Liver (tissue), 9 donors: ENCODE results near the gene EVL. TPM values are rescaled to one million over a fixed set of nuclear protein-coding genes. Genes with fewer than 3 reads are reported as not detected.

ENCODE experiments used
- DNase-seq: peaks from one replicate; pipeline ENCODE4 v3.0.0-alpha.2; 2017; ENCODE audit warnings: low spot score
- H3K27ac ChIP-seq, 2 donors: one replicate each; pipeline ENCODE4 v1.7.0; 2013; ENCODE audit warnings: inconsistent platforms in 2 of 2, low read length in 2 of 2, control low read depth in 1 of 2, low read depth in 1 of 2, mild to moderate bottlenecking in 1 of 2
- H3K27me3 ChIP-seq, 4 donors: one replicate each; pipeline versions ENCODE4 v1.6.1 to v1.7.0; 2013; ENCODE audit warnings: low read length in 3 of 4, inconsistent platforms in 1 of 4, mild to moderate bottlenecking in 1 of 4, moderate library complexity in 1 of 4; ENCODE audit not compliant: control insufficient read depth in 4 of 4, insufficient read depth in 4 of 4
- H3K36me3 ChIP-seq, 4 donors: one replicate each; pipeline versions ENCODE4 v1.6.1 to v1.7.0; 2013; ENCODE audit warnings: low read length in 3 of 4, mild to moderate bottlenecking in 3 of 4, low read depth in 1 of 4, moderate library complexity in 1 of 4; ENCODE audit not compliant: control insufficient read depth in 4 of 4, insufficient read depth in 3 of 4
- H3K4me1 ChIP-seq, 4 donors: one replicate each; pipeline versions ENCODE4 v1.6.1 to v1.7.0; 2013; ENCODE audit warnings: low read length in 3 of 4, mild to moderate bottlenecking in 3 of 4, moderate library complexity in 1 of 4; ENCODE audit not compliant: control insufficient read depth in 4 of 4, insufficient read depth in 4 of 4
- H3K4me3 ChIP-seq, 3 donors: one replicate each; pipeline versions ENCODE4 v1.6.1 to v1.7.0; 2013; ENCODE audit warnings: low read length in 3 of 3, control low read depth in 1 of 3, low read depth in 1 of 3, mild to moderate bottlenecking in 1 of 3
- H3K9ac ChIP-seq, 2 donors: one replicate each; pipeline ENCODE4 v1.7.0; 2013; ENCODE audit warnings: low read length in 2 of 2, mild to moderate bottlenecking in 2 of 2, moderate library complexity in 2 of 2, control low read depth in 1 of 2, low read depth in 1 of 2
- H3K9me3 ChIP-seq, 4 donors: one replicate each; pipeline versions ENCODE4 v1.6.1 to v1.7.0; 2013; ENCODE audit warnings: low read length in 3 of 4; ENCODE audit not compliant: control insufficient read depth in 4 of 4
- CTCF ChIP-seq: fragments of 150-350 bp; IDR thresholded peaks from 2 replicates; pipeline ENCODE4 v1.5.1; 2017; ENCODE audit warnings: improper control_type of control experiment, low read depth, low read length; ENCODE audit not compliant: missing input control
- EGR1 ChIP-seq, 2 donors: IDR thresholded peaks; 2 replicates each; pipeline ENCODE4 v1.6.1; 2016 to 2018; ENCODE audit warnings: antibody characterized with exemption in 2 of 2, low read depth in 2 of 2
- FOXA1 ChIP-seq: IDR thresholded peaks from 2 replicates; pipeline ENCODE4 v1.6.1; 2016; ENCODE audit warnings: antibody characterized with exemption
- FOXA2 ChIP-seq: IDR thresholded peaks from 2 replicates; pipeline ENCODE4 v1.6.1; 2016; ENCODE audit warnings: antibody characterized with exemption
- GABPA ChIP-seq, 2 donors: IDR thresholded peaks in 1 of 2; conservative IDR thresholded peaks in 1 of 2; 2 replicates each; pipeline ENCODE4 v1.6.1; 2016; ENCODE audit warnings: antibody characterized with exemption in 2 of 2, mild to moderate bottlenecking in 1 of 2, moderate library complexity in 1 of 2
- HNF4G ChIP-seq: IDR thresholded peaks from 2 replicates; pipeline ENCODE4 v1.6.1; 2016; ENCODE audit warnings: antibody characterized with exemption
- JUND ChIP-seq, 2 donors: IDR thresholded peaks; 2 replicates each; pipeline ENCODE4 v1.6.1; 2016; ENCODE audit warnings: antibody characterized with exemption in 2 of 2
- MAX ChIP-seq: IDR thresholded peaks from 2 replicates; pipeline ENCODE4 v1.6.1; 2016; ENCODE audit warnings: antibody characterized with exemption
- RXRA ChIP-seq, 2 donors: IDR thresholded peaks; 2 replicates each; pipeline ENCODE4 v1.6.1; 2017 to 2018; ENCODE audit warnings: antibody characterized with exemption in 2 of 2, mild to moderate bottlenecking in 1 of 2
- SP1 ChIP-seq: IDR thresholded peaks from 2 replicates; pipeline ENCODE4 v1.6.1; 2018; ENCODE audit warnings: antibody characterized with exemption, mild to moderate bottlenecking
- YY1 ChIP-seq: IDR thresholded peaks from 2 replicates; pipeline ENCODE4 v1.6.1; 2016; ENCODE audit warnings: antibody characterized with exemption, mild to moderate bottlenecking
- ZBTB33 ChIP-seq: IDR thresholded peaks from 2 replicates; pipeline ENCODE4 v1.6.1; 2016; ENCODE audit warnings: antibody characterized with exemption
- WGBS: extraction: QIAGEN DNeasy Blood & Tissue Kit; methylation state at CpG from one replicate; pipeline ENCODE4 v1.1.7; 2013; 5-methylcytosine and 5-hydroxymethylcytosine counted together
- polyA plus RNA-seq, 2 donors: library from polyadenylated mRNA; stranded (reverse) in 1 of 2; unstranded in 1 of 2; fragments of 200-250 nt in 1 of 2; fragments of >200 nt in 1 of 2; fragmentation: Nextera tagmentation in 1 of 2; extraction: Ambion mirVana in 1 of 2; gene quantifications; one replicate each; pipeline versions ENCODE4 v1.2.1 to v1.2.3, GENCODE V29; 2013 to 2015
- total RNA-seq, 2 donors: library from RNA; depleted of rRNA; stranded (reverse); fragments of >200 nt; gene quantifications; one replicate each; pipeline ENCODE4 v1.2.3, GENCODE V29; 2014
- donor health status: healthy.
- donor health status: healthy.
- donor health status: healthy.
- donor health status: healthy.
- donor health status: healthy.

Gene EVL
- total and polyA plus RNA-seq, 4 donors, result 11.3 to 85.9 (median 33.9) TPM

GRCh38 chr14:100137173-100137572 is 72.0 kb downstream of the EVL start:
- no peak overlapping the region for H3K27ac ChIP-seq
- H3K27me3 ChIP-seq, result no peaks in the 10 kb centered on the region
- peaks cover 0 to 2% (median 0%) of the 10 kb centered on the region in 4 donors for H3K4me1 ChIP-seq
- no peak overlapping the region for H3K9ac ChIP-seq
- H3K36me3 ChIP-seq, result peaks cover 10 to 37% (median 17%) of the 10 kb centered on the region in 4 donors
- 95% methylated on average over 8 of the region's 8 CpGs for WGBS
- DNase-seq, result no peak
- no peak overlapping the region for H3K4me3 ChIP-seq
- TF ChIP-seq FOXA2, result no peak
- TF ChIP-seq EGR1 (IDR thresholded peaks at IDR 0.05; ENCODE audit: low read depth in 2 of 2), result no peak
- no peak for TF ChIP-seq CTCF
- no peak for TF ChIP-seq GABPA (IDR thresholded peaks at IDR 0.05 in 1 of 2, conservative IDR thresholded peaks at IDR 0.05 in 1 of 2)
- TF ChIP-seq MAX, result no peak
- TF ChIP-seq HNF4G, result no peak
- H3K9me3 ChIP-seq, result no peaks in the 10 kb centered on the region

GRCh38 chr14:100138082-100138787 is 73.0 kb downstream of the EVL start:
- no peak for TF ChIP-seq ZBTB33
- no peak for TF ChIP-seq GABPA (IDR thresholded peaks at IDR 0.05 in 1 of 2, conservative IDR thresholded peaks at IDR 0.05 in 1 of 2)
- no peak for TF ChIP-seq EGR1 (IDR thresholded peaks at IDR 0.05; ENCODE audit: low read depth in 2 of 2)
- TF ChIP-seq HNF4G, result no peak
- TF ChIP-seq FOXA1, result no peak
- no peak for TF ChIP-seq JUND (IDR thresholded peaks at IDR 0.05)
- TF ChIP-seq SP1, result no peak
- TF ChIP-seq CTCF, result no peak
- TF ChIP-seq RXRA (IDR thresholded peaks at IDR 0.05), result no peak
- TF ChIP-seq YY1, result no peak
- H3K27ac ChIP-seq, result no peak overlapping the region
- H3K27me3 ChIP-seq, result no peaks in the 10 kb centered on the region
- H3K4me3 ChIP-seq, result no peak overlapping the region
- no peak overlapping the region for H3K9ac ChIP-seq
- 79% methylated on average over 8 of the region's 8 CpGs for WGBS
- no peak for DNase-seq
- H3K9me3 ChIP-seq, result no peaks in the 10 kb centered on the region
- peaks cover 0 to 4% (median under 1%) of the 10 kb centered on the region in 4 donors for H3K4me1 ChIP-seq
- H3K36me3 ChIP-seq, result peaks cover 5 to 27% (median 14%) of the 10 kb centered on the region in 4 donors
